ENCODE data around the gene DCAF10. TPM values are rescaled to one million over a fixed set of nuclear protein-coding genes. Genes with fewer than 3 reads are reported as not detected.

Gene DCAF10
- total RNA-seq, 1 donor from 2014 or later, result 32.2 TPM

- Mint-ChIP-seq H3K9me3 (ENCODE audit: low read depth) (no peaks in the 10 kb centered on the region), H3K36me3 (ENCODE audit: low read depth) (peaks cover 20% of the 10 kb centered on the region), H3K4me1 (ENCODE audit: low read depth) (no peaks in the 10 kb centered on the region), H3K27me3 (ENCODE audit: low read depth) (no peaks in the 10 kb centered on the region), H3K4me3 (ENCODE audit: unreplicated experiment) (no peak overlapping the region), H3K27ac (ENCODE audit: unreplicated experiment) (peak overlapping the region; percentile 46)
- TF ChIP-seq CTCF (IDR thresholded peaks at IDR 0.05), result no peak
- DNase-seq (ENCODE audit: low spot score), result no peak
Measured at GRCh38 chr9:37827483-37828165, 27.0 kb downstream of the DCAF10 start.

GRCh38 chr9:37835821-37836220 is 35.2 kb downstream of the DCAF10 start:
- no peaks in the 10 kb centered on the region for H3K27me3 Mint-ChIP-seq (ENCODE audit: low read depth)
- peaks cover 11% of the 10 kb centered on the region for H3K4me1 Mint-ChIP-seq (ENCODE audit: low read depth)
- no peaks in the 10 kb centered on the region for H3K36me3 Mint-ChIP-seq (ENCODE audit: low read depth)
- no peak for DNase-seq (ENCODE audit: low spot score)
- no peak for TF ChIP-seq CTCF (IDR thresholded peaks at IDR 0.05)
- H3K27ac Mint-ChIP-seq (ENCODE audit: unreplicated experiment), result no peak overlapping the region
- H3K9me3 Mint-ChIP-seq (ENCODE audit: low read depth), result no peaks in the 10 kb centered on the region
- H3K4me3 Mint-ChIP-seq (ENCODE audit: unreplicated experiment), result no peak overlapping the region

GRCh38 chr9:37836386-37836785 is 35.8 kb downstream of the DCAF10 start:
- H3K27ac Mint-ChIP-seq (ENCODE audit: unreplicated experiment), result no peak overlapping the region
- H3K4me1 Mint-ChIP-seq (ENCODE audit: low read depth), result peaks cover 14% of the 10 kb centered on the region
- no peaks in the 10 kb centered on the region for H3K9me3 Mint-ChIP-seq (ENCODE audit: low read depth)
- no peak for TF ChIP-seq CTCF (IDR thresholded peaks at IDR 0.05)
- DNase-seq (ENCODE audit: low spot score), result no peak
- no peaks in the 10 kb centered on the region for H3K27me3 Mint-ChIP-seq (ENCODE audit: low read depth)
- H3K36me3 Mint-ChIP-seq (ENCODE audit: low read depth), result no peaks in the 10 kb centered on the region
- no peak overlapping the region for H3K4me3 Mint-ChIP-seq (ENCODE audit: unreplicated experiment)

- H3K9me3 Mint-ChIP-seq (ENCODE audit: low read depth), result no peaks in the 10 kb centered on the region
- H3K4me1 Mint-ChIP-seq (ENCODE audit: low read depth), result peaks cover 14% of the 10 kb centered on the region
- peaks cover 2% of the 10 kb centered on the region for H3K36me3 Mint-ChIP-seq (ENCODE audit: low read depth)
- no peak for DNase-seq (ENCODE audit: low spot score)
- no peak for TF ChIP-seq CTCF (IDR thresholded peaks at IDR 0.05)
- H3K27ac Mint-ChIP-seq (ENCODE audit: unreplicated experiment), result peak overlapping the region; percentile 88
- H3K4me3 Mint-ChIP-seq (ENCODE audit: unreplicated experiment), result no peak overlapping the region
- H3K27me3 Mint-ChIP-seq (ENCODE audit: low read depth), result no peaks in the 10 kb centered on the region
Measured at GRCh38 chr9:37839496-37840461, 39.2 kb downstream of the DCAF10 start.

GRCh38 chr9:37840560-37841194 is 40.1 kb downstream of the DCAF10 start:
- no peaks in the 10 kb centered on the region for H3K27me3 Mint-ChIP-seq (ENCODE audit: low read depth)
- H3K4me1 Mint-ChIP-seq (ENCODE audit: low read depth), result peaks cover 14% of the 10 kb centered on the region
- no peak for TF ChIP-seq CTCF (IDR thresholded peaks at IDR 0.05)
- H3K4me3 Mint-ChIP-seq (ENCODE audit: unreplicated experiment), result no peak overlapping the region
- DNase-seq (ENCODE audit: low spot score), result no peak
- H3K9me3 Mint-ChIP-seq (ENCODE audit: low read depth), result no peaks in the 10 kb centered on the region
- H3K27ac Mint-ChIP-seq (ENCODE audit: unreplicated experiment), result no peak overlapping the region
- peaks cover 2% of the 10 kb centered on the region for H3K36me3 Mint-ChIP-seq (ENCODE audit: low read depth)

All from chondrocyte (in vitro differentiated cells).